ENCODE measurements around the gene PPIF.

PPIF gene

GRCh38 chr10:79404690-79405131 lies 57.4 kb downstream of the PPIF start:
- DNase-seq = no peak
